Measurements from ENCODE around the gene NUP93. TPM values are rescaled to one million over a fixed set of nuclear protein-coding genes. Genes with fewer than 3 reads are reported as not detected.
A peak's percentile ranks its signal among the peaks of the same experiment; 100 is the strongest.
"Not testable (repeated sequence)": the region's sequence is repeated elsewhere in the genome, so short reads cannot be mapped to it uniquely, and the experiment has no call there.

Gene NUP93
- polyA plus RNA-seq, 1 experiment, result 61.2 TPM

- no peak for TF ChIP-seq CTCF (IDR thresholded peaks at IDR 0.05; ENCODE audit: insufficient read depth, low read depth, low read length)
Observed at GRCh38 chr16:56798955-56799354, 69.0 kb downstream of the NUP93 start.

GRCh38 chr16:56800355-56800754, 70.4 kb downstream of the NUP93 start:
- no peak for TF ChIP-seq CTCF (IDR thresholded peaks at IDR 0.05; ENCODE audit: insufficient read depth, low read depth, low read length)
- CTCF ChIA-PET, result interaction anchor here (0.6 to 2.4 kb wide), 4 partner anchors 10 to 223 kb away, joined by 3 to 9 read pairs (median 4); no protein-coding TSS in a partner anchor
- Histone ChIP-seq H3K36me3 (ENCODE audit: control insufficient read depth, insufficient read depth, low read length) (no peaks in the 10 kb centered on the region), H3K4me3 (ENCODE audit: low read depth, low read length) (no peak overlapping the region), H3K27me3 (ENCODE audit: control insufficient read depth, insufficient read depth, low read length) (no peaks in the 10 kb centered on the region)
- no peak for DNase-seq (ENCODE audit: low read depth)
- POLR2A ChIA-PET, result no interaction called here

More at GRCh38 chr16:56798955-56799354, 69.0 kb downstream of the NUP93 start:
- POLR2A ChIA-PET, result no interaction called here
- no peak overlapping the region for H3K4me3 ChIP-seq (ENCODE audit: low read depth, low read length)
- DNase-seq (ENCODE audit: low read depth), result no peak
- H3K36me3 ChIP-seq (ENCODE audit: control insufficient read depth, insufficient read depth, low read length), result no peaks in the 10 kb centered on the region
- no peaks in the 10 kb centered on the region for H3K27me3 ChIP-seq (ENCODE audit: control insufficient read depth, insufficient read depth, low read length)
- CTCF ChIA-PET, result interaction anchor here (0.6 to 2.4 kb wide), 6 partner anchors 9 to 62 kb away, joined by 3 to 9 read pairs (median 4); no protein-coding TSS in a partner anchor

- no peak overlapping the region for H3K4me3 ChIP-seq (ENCODE audit: low read depth, low read length)
- CTCF ChIA-PET, result interaction anchor here (0.6 to 2.5 kb wide), 5 partner anchors 9 to 369 kb away, joined by 3 to 14 read pairs (median 3); no protein-coding TSS in a partner anchor
- H3K27me3 ChIP-seq (ENCODE audit: control insufficient read depth, insufficient read depth, low read length), result no peaks in the 10 kb centered on the region
- 0 out of 2 replicates have a peak, but pooled peaks cover 2% of the 10 kb centered on the region for H3K36me3 ChIP-seq (ENCODE audit: control insufficient read depth, insufficient read depth, low read length)
- no peak for TF ChIP-seq CTCF (IDR thresholded peaks at IDR 0.05; ENCODE audit: insufficient read depth, low read depth, low read length)
- POLR2A ChIA-PET, result no interaction called here
- DNase-seq (ENCODE audit: low read depth), result no peak
Observed at GRCh38 chr16:56801762-56802161, 71.8 kb downstream of the NUP93 start.

GRCh38 chr16:56807011-56807675, 77.2 kb downstream of the NUP93 start:
- ChIA-PET POLR2A (interaction anchor here (0.6 kb wide), 1 partner anchor 78 kb away, joined by 3 read pairs; no protein-coding TSS in a partner anchor), CTCF (interaction anchor here (1.5 to 3.3 kb wide), 2 partner anchors 27 to 45 kb away, joined by 3 to 10 read pairs; no protein-coding TSS in a partner anchor)
- no peak overlapping the region for H3K4me3 ChIP-seq (ENCODE audit: low read depth, low read length)
- no peak for TF ChIP-seq CTCF (IDR thresholded peaks at IDR 0.05; ENCODE audit: insufficient read depth, low read depth, low read length)
- DNase-seq (ENCODE audit: low read depth), result peak; percentile 26
- H3K27me3 ChIP-seq (ENCODE audit: control insufficient read depth, insufficient read depth, low read length), result no peaks in the 10 kb centered on the region
- H3K36me3 ChIP-seq (ENCODE audit: control insufficient read depth, insufficient read depth, low read length), result 0 out of 2 replicates have a peak, but pooled peaks cover 2% of the 10 kb centered on the region

- POLR2A ChIA-PET; H3K4me3 ChIP-seq (ENCODE audit: low read depth, low read length): not testable (repeated sequence)
Observed at GRCh38 chr16:56807676-56808067, 77.7 kb downstream of the NUP93 start.

More at GRCh38 chr16:56807676-56808067, 77.7 kb downstream of the NUP93 start:
- CTCF ChIA-PET, result interaction anchor here (1.5 to 3.3 kb wide), 2 partner anchors 28 to 45 kb away, joined by 3 to 10 read pairs; no protein-coding TSS in a partner anchor
- not testable (repeated sequence) for H3K36me3 ChIP-seq (ENCODE audit: control insufficient read depth, insufficient read depth, low read length); DNase-seq (ENCODE audit: low read depth); H3K27me3 ChIP-seq (ENCODE audit: control insufficient read depth, insufficient read depth, low read length)

All from BJ (cell line).